MM.1S (cell line): Measurements from ENCODE around the gene RHOU.

ENCODE experiments used
- EZH2 ChIP-seq: fragments of 300-600 bp; sonication (generic); optimal IDR thresholded peaks from 2 replicates; pipeline ENCODE3; 2017; ENCODE audit warnings: low read depth, mild to moderate bottlenecking, antibody characterized with exemption, low read length, mixed read lengths
- EZH2phosphoT487 ChIP-seq: fragments of 300-600 bp; sonication (generic); IDR thresholded peaks from 2 replicates; pipeline ENCODE4 v1.6.1; 2018; ENCODE audit warnings: antibody characterized with exemption, low read length
- TF ChIP-seq, protein P1 (sequence below): fragments of 300-600 bp; sonication (generic); IDR thresholded peaks from 2 replicates; pipeline ENCODE4 v1.5.1; 2016; ENCODE audit warnings: antibody characterized with exemption, low read length, mixed read lengths

GRCh38 chr1:228706305-228706704 lies 29.0 kb upstream of the RHOU start:
- TF ChIP-seq, protein P1, sequence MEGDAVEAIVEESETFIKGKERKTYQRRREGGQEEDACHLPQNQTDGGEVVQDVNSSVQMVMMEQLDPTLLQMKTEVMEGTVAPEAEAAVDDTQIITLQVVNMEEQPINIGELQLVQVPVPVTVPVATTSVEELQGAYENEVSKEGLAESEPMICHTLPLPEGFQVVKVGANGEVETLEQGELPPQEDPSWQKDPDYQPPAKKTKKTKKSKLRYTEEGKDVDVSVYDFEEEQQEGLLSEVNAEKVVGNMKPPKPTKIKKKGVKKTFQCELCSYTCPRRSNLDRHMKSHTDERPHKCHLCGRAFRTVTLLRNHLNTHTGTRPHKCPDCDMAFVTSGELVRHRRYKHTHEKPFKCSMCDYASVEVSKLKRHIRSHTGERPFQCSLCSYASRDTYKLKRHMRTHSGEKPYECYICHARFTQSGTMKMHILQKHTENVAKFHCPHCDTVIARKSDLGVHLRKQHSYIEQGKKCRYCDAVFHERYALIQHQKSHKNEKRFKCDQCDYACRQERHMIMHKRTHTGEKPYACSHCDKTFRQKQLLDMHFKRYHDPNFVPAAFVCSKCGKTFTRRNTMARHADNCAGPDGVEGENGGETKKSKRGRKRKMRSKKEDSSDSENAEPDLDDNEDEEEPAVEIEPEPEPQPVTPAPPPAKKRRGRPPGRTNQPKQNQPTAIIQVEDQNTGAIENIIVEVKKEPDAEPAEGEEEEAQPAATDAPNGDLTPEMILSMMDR = no peak
- no peak for TF ChIP-seq EZH2phosphoT487
- TF ChIP-seq EZH2 = no peak
